Cortex of kidney (tissue), 1 donor: ENCODE results near the gene SUPT5H.
"Not testable (repeated sequence)": the region's sequence is repeated elsewhere in the genome, so short reads cannot be mapped to it uniquely, and the experiment has no call there.

Experiments
- DNase-seq: peaks from one replicate; lab custom pipeline; 2025; lab: John Stamatoyannopoulos, UW

Gene SUPT5H

DNA sequence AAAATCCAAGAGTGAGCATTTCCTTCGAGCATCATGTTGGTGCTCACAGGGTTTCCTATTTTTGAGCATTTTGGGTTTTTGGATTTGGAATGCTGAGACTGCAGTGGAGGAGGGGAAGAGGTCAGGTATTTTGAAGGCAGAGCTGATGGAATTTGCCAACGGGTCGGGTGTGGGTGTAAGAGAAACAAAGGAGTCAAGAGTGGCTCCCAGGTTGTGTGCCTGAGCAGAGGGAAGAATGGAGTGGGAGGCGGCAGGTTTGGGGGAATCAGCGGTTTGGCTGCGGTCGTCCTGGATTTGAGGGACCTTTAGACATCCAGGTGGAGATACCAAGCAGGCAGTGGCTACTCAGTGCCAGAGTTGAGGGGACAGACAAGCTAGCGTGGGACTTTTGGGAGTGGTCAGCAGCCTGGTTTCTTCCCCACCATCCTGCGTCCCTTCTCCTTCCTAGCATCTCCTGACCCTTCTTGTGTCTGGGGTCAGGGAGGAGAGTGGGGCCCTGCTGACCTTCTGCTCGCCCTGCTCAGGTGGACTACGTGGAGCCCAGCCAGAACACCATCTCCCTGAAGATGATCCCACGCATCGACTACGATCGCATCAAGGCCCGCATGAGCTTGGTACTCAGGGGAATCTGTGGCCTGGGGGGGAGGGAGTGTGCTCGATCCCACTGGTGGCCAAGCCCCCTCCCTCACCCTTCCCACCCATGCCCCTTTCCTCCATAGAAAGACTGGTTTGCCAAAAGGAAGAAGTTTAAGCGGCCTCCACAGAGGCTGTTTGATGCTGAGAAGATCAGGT is 20.8 kb downstream of the SUPT5H start:
- no peak for DNase-seq

DNA sequence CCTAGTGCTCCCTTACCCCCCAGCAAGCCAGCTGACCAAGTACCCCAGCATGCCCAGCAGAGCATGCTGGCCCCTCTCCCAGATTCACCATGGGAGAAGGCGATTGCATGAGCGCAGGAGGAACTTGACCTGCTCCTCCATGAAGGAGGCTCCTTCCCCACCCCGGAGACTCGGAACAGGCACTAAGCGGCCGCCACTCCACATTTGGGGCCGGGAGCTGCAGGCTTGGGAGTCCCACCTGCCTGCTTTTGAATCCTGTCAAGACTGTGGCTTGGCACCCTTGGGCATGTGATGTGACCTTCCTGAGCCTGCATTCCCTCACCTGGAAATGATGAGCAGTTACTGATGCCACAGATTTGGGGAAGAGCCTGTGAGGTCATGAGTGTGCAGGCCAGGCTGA is 22.6 kb downstream of the SUPT5H start:
- no peak for DNase-seq

DNA sequence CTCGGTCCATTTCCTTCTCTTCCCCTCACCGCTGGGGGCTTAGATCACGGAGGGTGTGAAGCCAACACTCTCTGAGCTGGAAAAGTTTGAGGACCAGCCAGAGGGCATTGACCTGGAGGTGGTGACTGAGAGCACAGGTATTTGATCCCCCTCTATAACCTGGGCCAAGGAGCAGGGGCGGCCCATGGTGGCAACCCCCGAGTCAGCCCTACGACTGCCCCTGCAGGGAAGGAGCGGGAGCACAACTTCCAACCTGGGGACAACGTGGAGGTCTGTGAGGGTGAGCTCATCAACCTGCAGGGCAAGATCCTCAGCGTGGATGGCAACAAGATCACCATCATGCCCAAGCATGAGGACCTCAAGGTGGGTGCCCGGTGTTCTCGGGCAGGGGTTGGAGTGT is 23.7 kb downstream of the SUPT5H start:
- no peak for DNase-seq

DNA sequence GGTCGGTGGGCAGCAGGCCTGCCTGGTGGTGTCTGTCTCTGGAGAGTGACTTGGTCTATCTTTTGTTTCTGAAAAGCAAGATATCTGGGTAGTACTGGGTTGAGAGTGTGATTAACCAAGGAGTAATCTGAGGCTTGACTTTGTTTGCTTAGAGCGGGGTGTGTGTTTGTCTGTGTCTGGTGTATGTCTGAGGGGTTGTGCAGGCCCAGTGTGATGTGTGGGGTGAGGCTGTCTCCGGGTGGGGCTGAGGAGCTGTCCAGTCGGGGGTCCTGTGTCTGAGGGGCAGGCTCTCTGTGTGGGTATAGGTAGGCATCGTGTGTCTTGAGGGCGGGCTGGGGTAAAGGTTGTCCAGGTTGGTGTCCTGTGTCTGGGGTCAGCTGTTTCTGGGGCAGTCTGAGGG is 24.2 kb downstream of the SUPT5H start:
- DNase-seq: no peak

DNA sequence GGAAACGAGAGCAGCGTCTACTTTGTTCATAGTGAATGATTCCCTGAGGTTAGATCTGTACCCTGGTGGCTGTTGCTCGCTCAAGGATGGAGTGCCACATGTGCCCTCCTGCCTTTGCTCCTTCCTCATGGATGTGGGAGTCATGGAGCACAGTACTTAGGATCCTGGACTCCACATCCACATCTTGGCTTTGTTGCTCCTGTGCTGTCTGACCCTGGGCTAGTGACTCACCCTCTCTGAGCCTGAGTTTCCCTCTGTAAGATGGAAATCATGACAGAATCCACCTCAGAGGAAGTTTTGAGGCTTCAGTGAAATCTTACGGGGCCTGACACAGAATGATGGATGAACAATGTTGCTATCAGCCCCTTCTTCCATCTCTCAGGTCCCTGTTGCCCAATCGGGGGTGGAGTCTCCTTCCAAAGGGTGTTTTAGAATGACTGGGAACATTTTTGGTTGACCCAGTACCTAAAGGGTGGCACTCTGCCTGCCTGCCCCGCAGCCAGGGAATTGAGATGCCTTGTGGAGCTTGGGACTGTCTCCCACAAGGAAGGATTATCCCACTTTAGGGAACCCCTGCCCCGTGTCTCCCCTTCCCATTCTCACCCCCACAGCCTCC is 25.4 kb downstream of the SUPT5H start:
- no peak for DNase-seq

DNA sequence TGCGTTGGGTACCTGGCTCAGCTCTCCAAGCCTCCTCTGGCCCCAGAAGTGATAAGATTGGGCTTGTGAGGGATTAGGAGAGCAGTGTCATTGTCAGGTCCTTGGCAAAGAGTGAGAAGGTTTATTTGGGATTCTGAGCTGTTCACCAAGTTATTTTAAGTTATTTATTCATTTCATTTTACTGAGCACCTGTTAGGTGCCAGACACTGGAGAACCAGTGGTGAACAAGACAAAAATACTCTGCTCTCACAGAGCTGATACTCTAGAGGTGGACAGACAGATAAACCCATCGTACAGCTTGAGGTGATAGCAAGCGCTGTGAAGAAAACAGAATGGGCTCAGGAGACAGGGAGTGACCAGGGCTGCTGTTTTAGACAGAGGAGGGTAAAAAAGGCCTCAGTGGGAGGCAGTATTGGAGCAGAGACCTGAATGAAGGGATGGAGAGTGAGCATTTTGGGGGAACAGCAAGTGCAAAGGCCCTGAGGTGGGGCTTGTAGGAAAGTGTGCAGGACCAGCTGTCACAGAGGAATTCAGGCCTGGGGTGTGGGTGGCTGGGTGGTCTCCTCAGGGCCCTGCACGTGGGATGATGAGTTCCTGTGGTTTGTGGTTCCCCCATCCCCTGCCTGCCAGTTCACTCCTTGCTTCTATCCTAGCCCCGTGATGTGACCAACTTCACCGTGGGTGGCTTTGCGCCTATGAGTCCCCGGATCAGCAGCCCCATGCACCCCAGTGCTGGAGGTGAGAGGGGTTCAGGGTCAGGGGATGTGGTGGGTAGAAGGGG is 26.6 kb downstream of the SUPT5H start:
- no peak for DNase-seq

DNA sequence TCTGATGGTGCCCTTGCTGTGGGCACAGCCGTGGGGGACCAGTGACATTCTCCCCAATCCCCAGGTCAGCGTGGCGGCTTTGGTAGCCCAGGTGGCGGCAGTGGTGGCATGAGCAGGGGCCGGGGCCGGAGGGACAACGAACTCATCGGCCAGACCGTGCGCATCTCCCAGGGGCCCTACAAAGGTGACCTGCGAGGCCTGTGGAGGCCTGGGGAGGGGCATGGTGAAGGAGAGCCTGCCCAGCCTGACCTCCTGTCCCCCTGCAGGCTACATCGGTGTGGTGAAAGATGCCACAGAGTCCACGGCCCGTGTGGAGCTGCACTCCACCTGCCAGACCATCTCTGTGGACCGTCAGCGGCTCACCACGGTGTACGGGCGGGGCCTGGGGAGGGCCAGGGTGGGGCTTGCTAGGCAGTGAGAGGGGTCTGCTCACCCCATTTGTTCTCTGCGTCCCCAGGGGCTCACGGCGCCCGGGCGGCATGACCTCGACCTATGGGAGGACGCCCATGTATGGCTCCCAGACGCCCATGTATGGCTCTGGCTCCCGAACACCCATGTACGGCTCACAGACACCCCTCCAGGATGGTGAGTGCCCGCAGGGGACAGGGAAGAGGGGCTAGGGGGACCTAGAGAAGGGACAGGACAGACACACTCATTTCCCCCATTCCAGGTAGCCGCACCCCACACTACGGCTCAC is 27.5 kb downstream of the SUPT5H start:
- no peak for DNase-seq

DNA sequence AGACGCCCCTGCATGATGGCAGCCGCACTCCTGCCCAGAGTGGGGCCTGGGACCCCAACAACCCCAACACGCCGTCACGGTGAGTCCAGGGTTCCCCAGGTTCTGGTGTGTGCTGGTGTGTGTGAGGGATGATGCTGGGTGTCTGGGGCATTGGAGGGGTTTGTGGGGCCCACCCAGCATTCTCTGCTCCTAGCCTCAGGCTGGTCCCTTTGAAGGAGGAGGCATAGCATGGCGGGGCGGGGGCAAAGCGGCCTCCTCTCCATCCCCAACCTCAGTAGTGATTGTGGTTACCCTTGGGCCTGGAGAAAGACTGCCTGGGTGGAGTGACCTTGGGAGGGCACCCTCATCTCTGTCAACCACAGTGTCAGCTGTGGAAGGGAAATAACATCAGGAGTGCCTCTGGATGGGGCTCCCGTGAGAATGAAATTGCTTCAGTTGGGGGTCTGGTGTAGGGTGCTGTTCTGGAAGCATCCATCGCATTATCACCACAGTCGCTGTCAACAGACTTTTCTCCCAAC is 28.1 kb downstream of the SUPT5H start:
- no peak for DNase-seq

DNA sequence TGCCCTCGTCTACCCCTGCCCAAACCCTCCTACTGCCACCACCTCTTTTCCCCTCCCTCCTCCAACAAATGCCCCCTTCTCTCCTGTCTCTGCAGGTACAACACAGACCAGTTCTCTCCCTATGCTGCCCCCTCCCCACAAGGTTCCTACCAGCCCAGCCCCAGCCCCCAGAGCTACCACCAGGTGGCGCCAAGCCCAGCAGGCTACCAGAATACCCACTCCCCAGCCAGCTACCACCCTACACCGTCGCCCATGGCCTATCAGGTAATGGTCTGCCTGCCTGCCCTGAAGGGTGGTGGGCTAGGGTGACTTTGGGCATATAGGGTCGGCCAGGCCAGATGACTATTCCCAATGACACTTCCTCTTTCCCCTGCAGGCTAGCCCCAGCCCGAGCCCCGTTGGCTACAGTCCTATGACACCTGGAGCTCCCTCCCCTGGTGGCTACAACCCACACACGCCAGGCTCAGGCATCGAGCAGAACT is 28.8 kb downstream of the SUPT5H start:
- no peak for DNase-seq

DNA sequence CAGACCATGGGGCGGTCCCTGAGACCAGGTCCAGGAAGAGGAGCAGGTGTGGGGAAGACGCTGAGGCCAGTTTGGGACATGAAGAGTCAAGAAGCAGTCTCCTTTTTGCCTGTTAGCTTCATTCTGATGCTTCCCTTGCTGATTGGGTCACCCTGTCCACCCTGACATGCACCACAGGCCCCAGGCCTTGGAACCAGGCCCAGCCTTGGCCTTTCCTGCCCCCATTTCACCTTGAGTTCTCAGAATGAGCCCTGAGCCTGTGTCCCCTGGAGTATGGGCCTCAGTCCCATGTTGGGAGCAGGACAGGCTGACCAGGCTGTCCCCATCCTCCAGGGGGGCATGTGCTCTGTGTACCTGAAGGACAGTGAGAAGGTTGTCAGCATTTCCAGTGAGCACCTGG is 30.4 kb downstream of the SUPT5H start:
- no peak for DNase-seq

DNA sequence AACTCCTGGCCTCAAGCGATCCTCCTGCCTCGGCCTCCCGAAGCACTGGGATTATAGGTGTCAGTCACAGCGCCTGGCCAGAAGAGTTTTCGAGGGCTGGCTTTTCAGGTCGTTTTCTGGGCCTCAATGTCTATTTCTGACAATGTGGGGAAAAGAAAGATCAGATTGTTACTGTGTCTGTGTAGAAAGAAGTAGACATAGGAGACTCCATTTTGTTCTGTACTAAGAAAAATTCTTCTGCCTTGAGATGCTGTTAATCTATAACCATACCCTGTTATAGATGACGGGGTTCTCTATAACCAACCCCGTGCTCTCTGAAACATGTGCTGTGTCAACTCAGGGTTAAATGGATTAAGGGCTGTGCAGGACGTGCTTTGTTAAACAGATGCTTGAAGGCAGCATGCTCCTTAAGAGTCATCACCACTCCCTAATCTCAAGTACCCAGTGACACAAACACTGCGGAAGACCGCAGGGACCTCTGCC is 34.0 kb downstream of the SUPT5H start:
- not testable (repeated sequence) for DNase-seq

DNA sequence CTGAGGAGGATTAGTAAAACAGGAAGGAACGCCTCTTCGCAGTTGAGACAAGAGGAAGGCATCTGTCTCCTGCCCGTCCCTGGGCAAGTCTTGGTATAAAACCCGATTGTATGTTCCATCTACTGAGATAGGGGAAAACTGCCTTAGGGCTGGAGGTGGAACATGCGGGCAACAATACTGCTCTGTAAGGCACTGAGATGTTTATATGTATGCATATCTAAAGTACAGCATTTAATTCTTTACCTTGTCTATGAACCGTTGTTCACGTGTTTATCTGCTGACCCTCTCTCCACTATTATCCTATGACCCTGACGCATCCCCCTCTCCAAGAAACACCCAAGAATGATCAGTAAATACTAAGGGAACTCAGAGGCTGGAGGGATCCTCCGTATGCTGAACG is 34.5 kb downstream of the SUPT5H start:
- DNase-seq: no peak

DNA sequence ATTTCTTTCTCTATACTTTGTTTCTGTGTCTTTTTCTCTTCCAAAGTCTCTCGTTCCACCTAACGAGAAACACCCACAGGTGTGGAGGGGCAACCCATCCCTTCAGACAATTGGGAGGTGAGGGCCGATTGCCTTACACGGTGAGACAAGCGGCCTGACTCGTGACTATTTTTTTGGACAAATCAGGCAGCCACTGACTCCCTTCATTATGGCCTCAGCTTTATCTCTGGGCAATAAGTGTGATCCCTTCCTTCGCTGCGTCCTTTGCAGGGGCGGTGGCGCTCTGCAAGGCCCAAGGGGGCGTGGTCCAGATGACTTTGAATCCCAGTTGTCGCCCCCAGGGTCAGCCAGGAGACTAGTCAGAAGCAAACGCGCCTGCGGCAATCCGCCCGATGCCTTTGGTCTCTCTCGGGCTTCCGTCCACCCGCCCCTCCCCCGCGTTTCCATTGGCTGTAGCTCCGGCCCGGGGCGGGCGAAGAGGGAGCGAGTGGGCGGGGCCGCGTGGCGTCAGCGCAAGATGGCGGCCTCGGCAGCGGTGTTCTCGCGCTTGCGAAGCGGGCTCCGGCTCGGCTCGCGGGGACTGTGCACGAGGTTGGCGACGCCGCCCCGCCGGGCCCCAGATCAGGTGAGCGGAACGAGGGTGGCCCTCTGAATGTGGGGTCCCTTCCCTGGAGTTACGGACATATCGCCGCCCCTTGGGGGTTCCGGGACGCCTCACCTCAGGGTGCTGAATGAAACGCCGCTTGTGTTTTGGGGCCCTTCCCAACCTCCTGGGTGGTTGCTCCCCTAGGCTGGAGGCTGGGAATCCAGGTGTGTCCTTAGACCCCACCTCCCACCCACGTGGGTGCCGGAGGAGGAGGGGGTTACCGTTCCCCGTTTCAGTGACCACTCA is 35.2 kb downstream of the SUPT5H start, which contains the start of gene TIMM50:
Gene TIMM50, plus strand, starts transcription at position 502 of the 892 bp plus-strand sequence. Its CDS starts 16 bp downstream, at position 518.
- DNase-seq: peak; percentile 73

DNA sequence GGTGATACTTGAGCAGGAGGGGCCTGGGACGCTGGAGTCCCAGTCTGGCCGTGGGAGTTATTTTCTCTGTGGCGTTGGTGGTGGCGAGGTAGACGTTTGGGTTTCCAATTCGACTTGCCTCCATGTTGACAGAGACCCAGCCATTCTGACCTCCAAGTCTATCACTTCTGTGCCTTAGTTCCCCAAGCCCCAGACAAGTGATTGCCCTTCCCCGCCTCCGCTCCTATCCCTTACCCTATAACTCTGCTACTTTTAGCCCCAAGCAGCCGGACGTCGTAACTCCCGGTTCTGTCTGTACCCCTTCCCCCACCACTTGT is 35.8 kb downstream of the SUPT5H start:
- no peak for DNase-seq

DNA sequence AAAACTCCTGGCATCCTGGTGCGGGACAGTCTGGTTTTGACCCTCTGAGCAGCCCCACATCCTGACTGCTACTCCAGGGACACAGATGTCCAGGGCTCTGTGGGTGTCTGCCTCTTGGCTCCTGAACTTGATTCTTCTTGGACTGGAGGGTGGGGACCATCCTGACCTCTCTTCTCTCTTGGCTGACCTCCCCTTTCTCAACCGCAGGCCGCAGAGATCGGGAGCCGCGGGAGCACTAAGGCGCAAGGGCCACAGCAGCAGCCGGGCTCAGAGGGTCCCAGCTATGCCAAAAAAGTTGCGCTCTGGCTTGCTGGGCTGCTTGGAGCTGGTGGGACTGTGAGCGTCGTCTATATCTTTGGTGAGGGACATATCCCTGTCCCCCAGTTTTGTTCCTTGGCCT is 36.3 kb downstream of the SUPT5H start:
- no peak for DNase-seq

DNA sequence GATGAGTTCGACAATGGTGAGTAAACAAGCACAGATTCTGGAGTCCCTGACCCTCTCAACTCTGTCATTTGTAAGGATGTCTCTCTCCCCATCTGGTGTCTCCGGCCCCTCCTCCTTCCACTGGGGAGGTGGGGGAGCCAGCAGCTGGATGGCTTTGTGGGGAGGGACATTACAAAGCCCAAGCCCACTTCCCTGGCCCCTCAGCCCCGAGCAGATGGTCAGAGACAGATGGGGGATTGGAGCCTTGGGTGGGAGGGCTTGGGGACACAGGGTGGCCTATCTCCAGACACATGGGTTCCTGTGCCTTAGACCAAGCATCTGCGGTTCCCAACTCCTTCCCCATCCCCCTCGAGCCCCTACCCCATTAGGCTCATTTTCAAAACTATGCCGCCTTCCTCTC is 37.8 kb downstream of the SUPT5H start:
- DNase-seq: no peak

DNA sequence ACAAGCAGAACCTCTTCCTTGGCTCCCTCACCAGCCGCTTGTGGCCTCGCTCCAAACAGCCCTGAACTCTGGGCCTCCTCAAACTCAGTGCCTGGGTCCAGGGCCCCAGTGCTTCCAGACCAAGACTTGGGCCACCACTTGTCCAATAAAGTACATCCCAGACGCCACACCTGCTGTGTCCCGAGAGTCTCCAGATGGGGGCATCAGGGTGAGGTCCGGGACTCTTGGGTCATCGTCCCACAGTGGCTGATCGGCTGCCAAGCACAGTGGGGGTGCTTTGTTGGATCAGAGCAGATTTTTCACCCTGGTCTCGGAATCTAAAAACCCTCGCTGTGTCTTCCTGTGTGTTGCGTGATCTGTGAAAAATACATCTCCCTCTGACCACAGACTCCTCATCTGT is 44.4 kb downstream of the SUPT5H start:
- DNase-seq: no peak

DNA sequence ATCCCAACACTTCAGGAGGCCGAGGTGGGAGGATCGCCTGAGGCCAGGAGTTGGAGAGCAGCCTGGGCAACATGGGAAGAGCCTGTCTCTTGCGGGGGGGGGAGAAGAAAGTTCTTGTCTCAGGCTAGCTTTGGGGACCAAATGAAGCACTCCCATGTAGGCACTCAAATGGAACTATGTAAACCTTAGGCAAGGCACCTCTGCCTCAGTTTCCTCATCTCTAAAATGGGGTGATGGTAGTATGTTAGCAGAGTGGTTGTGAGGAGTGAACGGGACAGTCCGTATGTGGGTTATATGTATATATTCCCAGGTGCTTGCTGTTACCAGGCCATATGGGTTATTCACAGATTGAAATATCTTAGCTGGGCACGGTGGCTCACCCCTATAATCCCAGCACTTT is 46.8 kb downstream of the SUPT5H start:
- no peak for DNase-seq

DNA sequence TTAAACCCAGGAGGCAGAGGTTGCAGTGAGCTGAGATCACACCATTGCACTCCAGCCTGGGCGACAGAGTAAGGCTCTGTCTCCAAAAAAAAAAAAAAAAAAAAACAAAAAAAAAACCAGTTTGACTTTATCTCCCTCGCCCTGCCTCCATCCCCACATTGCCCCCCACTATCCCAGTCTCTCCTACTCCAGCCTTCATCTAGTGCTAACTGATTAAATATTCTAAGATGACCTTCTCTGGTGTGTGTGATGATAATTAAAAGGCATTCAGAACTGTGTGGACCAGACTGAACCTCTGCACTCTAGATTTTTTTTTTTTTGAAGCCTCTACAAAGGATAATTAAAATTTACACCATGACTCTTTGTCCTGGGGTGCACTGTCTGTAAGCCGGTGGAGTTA is 47.4 kb downstream of the SUPT5H start:
- no peak for DNase-seq

DNA sequence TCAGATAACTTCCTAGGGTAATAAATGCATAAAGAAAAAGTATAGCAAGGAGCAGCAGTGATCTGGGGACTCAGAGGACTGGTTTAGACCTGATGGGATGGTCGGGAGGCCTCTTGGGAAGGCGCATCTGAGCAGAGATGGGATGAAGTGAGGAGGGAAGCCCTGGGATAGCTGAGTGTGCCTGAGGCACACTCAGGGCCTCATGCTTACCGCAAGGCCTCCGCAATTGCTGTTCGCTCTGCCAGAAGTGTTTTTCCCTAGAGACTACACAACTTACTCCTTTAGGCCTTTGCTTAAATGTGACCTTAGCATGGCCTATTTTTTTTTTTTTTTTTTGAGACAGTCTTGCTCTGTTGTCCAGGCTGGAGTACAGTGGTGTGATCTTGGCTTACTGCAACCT is 49.3 kb downstream of the SUPT5H start:
- DNase-seq: no peak

DNA sequence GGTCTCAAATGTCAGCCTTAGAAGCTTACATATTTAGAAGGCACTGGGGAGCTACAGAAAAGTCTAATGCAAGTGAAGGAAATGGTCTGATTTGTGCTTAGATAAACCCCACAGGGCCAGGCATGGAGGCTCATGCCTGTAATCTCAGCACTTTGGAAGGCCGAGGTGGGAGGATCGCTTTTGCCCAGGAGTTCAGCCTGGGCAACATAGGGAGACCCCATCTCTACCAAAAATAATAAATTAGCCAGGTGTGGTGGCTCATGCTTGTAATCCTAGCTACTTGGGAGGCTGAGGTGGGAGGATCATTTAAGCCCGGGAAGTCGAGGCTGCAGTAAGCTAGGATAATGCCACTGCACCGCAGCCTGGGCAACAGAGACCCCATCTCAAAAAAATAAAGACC is 50.7 kb downstream of the SUPT5H start:
- DNase-seq: no peak
